ENCODE results near the gene SRGAP1. TPM values are rescaled to one million over a fixed set of nuclear protein-coding genes. Genes with fewer than 3 reads are reported as not detected.

Gene SRGAP1
- total and polyA plus RNA-seq, 2 of the 13 experiments (the other 11 are each of a cell fraction or from before 2014, with no cell fraction given) = 1.6 to 3.4 TPM

- no peak for TF ChIP-seq ZNF30 (CRISPR knock-in tag; IDR thresholded peaks at IDR 0.05)
- 0 out of 2 replicates have a peak, but pooled peaks have one; percentile 16 for TF ChIP-seq TBX2 (CRISPR knock-in tag; IDR thresholded peaks at IDR 0.05; ENCODE audit: borderline replicate concordance)
- peak; percentile 78 for TF ChIP-seq FOXA3 (CRISPR knock-in tag; IDR thresholded peaks at IDR 0.05)
- 0 out of 2 replicates have a peak, but pooled peaks have one; percentile 29 for TF ChIP-seq ARID3A (IDR thresholded peaks at IDR 0.05; ENCODE audit: low read depth, low read length)
- no peak for TF ChIP-seq FOXP1 (IDR thresholded peaks at IDR 0.05)
- peak; percentile 29; the same call in 1 of the 2 replicates for TF ChIP-seq FOXP1 (CRISPR knock-in tag; IDR thresholded peaks at IDR 0.05)
- peak; percentile 94 for TF ChIP-seq ELF3 (CRISPR knock-in tag; IDR thresholded peaks at IDR 0.05)
- peak; percentile 59 for TF ChIP-seq FOSL2 (CRISPR knock-in tag; IDR thresholded peaks at IDR 0.05)
- TF ChIP-seq THAP11 (CRISPR knock-in tag; IDR thresholded peaks at IDR 0.05) = 0 out of 2 replicates have a peak, but pooled peaks have one; percentile 13
- peak; percentile 29; the same call in 1 of the 2 replicates for TF ChIP-seq ATF3 (CRISPR knock-in tag; IDR thresholded peaks at IDR 0.05)
- peak; percentile 75; the same call in 1 of the 2 replicates for TF ChIP-seq FOXK2 (IDR thresholded peaks at IDR 0.05)
- TF ChIP-seq ZNF501 (CRISPR knock-in tag; IDR thresholded peaks at IDR 0.05) = no peak
- peak; percentile 11; the same call in 1 of the 2 replicates for TF ChIP-seq GATAD2A (CRISPR knock-in tag; IDR thresholded peaks at IDR 0.05)
- TF ChIP-seq ZBTB46 (CRISPR knock-in tag; IDR thresholded peaks at IDR 0.05; ENCODE audit: borderline replicate concordance) = no peak
- 0 out of 4 replicates have a peak, but pooled peaks of 1 of the 2 experiments have one; percentile 21 for TF ChIP-seq ATF4 (CRISPR knock-in tag; IDR thresholded peaks at IDR 0.05)
- TF ChIP-seq ZBTB20 (CRISPR knock-in tag; IDR thresholded peaks at IDR 0.05; ENCODE audit: borderline replicate concordance, low read depth) = peak; percentile 65
- no peak for TF ChIP-seq FOXA1 (IDR thresholded peaks at IDR 0.05)
- TF ChIP-seq FOXA1 (CRISPR knock-in tag; IDR thresholded peaks at IDR 0.05) = peak; percentile 54
- no peak for TF ChIP-seq ZMAT5 (CRISPR knock-in tag; IDR thresholded peaks at IDR 0.05; ENCODE audit: borderline replicate concordance, low read depth)
- TF ChIP-seq SOX5 (CRISPR knock-in tag; IDR thresholded peaks at IDR 0.05; ENCODE audit: borderline replicate concordance) = peak; percentile 27; the same call in 1 of the 2 replicates
These were observed 74.3 kb downstream of the SRGAP1 start (continued) for GRCh38 chr12:63918800-63919300.
